Thoracic aorta (tissue), 2 donors: ENCODE data around the gene KBTBD4. TPM values are rescaled to one million over a fixed set of nuclear protein-coding genes. Genes with fewer than 3 reads are reported as not detected.
"Not testable (repeated sequence)": the region's sequence is repeated elsewhere in the genome, so short reads cannot be mapped to it uniquely, and the experiment has no call there.

Source experiments
- ATAC-seq: fragments of 150-250 bp; one replicate; pipeline ENCODE4 v1.8.0; 2017; ENCODE audit warnings: low read depth; ENCODE audit not compliant: insufficient number of reproducible peaks, low FRiP score
- DNase-seq: peaks from one replicate; pipeline ENCODE4 v3.0.0-alpha.2; 2020; ENCODE audit warnings: low spot score
- H3K27ac ChIP-seq, 2 donors: fragments of 200-600 bp; sonication (generic); 1 replicate in 1 of 2; 2 replicates in 1 of 2; pipeline ENCODE4 v1.5.1; 2016; ENCODE audit warnings: mild to moderate bottlenecking in 2 of 2, moderate library complexity in 2 of 2
- H3K27me3 ChIP-seq: fragments of 200-600 bp; sonication (generic); replicated peaks from 2 replicates; pipeline ENCODE4 v1.6.0; 2016; ENCODE audit warnings: mild to moderate bottlenecking; ENCODE audit not compliant: insufficient read depth
- H3K36me3 ChIP-seq: fragments of 200-600 bp; sonication (generic); one replicate; pipeline ENCODE4 v1.5.1; 2016
- H3K4me1 ChIP-seq, 2 donors: fragments of 200-600 bp; sonication (generic); 1 replicate in 1 of 2; 2 replicates in 1 of 2; pipeline versions ENCODE4 v1.5.1 to v1.6.0; 2016; ENCODE audit warnings: low read depth in 2 of 2, mild to moderate bottlenecking in 1 of 2; ENCODE audit not compliant: control insufficient read depth in 1 of 2
- H3K4me3 ChIP-seq: fragments of 200-600 bp; sonication (generic); 2 replicates; pipeline ENCODE4 v1.5.1; 2016; ENCODE audit warnings: mild to moderate bottlenecking
- H3K9me3 ChIP-seq: fragments of 200-600 bp; sonication (generic); 2 replicates; pipeline ENCODE4 v1.5.1; 2016
- CTCF ChIP-seq: fragments of 200-600 bp; sonication (generic); IDR thresholded peaks from one replicate; pipeline ENCODE4 v1.5.1; 2019; ENCODE audit warnings: antibody characterized with exemption
- total RNA-seq, 2 donors: library from RNA; depleted of rRNA; stranded (reverse); fragments of >200 nt; gene quantifications; one replicate each; pipeline versions ENCODE4 v1.1.0 to v1.2.3, GENCODE V29; 2016

The KBTBD4 gene
- total RNA-seq, 2 donors from 2014 or later = 14.9 to 19.1 TPM

DNA sequence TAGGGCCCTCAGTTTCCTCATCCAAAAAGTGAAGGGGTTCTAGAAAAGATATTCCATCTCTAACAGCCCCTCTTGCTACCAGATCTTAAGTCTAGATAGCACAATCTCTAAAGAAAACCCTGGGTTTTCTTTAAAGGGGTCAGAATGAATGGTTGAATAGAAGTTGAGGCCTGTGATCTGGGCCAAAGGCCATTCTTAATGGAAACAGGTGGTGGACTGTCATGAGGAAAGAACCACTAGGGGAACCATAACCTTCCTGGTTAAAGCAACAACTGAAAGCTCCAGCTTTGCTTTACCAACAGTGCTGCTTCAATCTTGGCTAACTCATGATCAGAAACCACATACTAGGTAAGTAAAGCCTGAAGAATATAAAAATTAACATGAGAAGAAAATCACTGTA lies 27.7 kb downstream of the KBTBD4 start:
- ATAC-seq = no peak
- no peak for TF ChIP-seq CTCF

GRCh38 chr11:47550288-47551047 lies 28.3 kb downstream of the KBTBD4 start:
- H3K4me3 ChIP-seq = peak overlapping the region; percentile 85
- no peak for TF ChIP-seq CTCF
- no peak overlapping the region for H3K27ac ChIP-seq
- H3K36me3 ChIP-seq = no peaks in the 10 kb centered on the region
- H3K9me3 ChIP-seq = no peaks in the 10 kb centered on the region
- ATAC-seq (no peak), DNase-seq (no peak)
- peaks cover 25 to 49% of the 10 kb centered on the region in 2 donors for H3K4me1 ChIP-seq
- no peaks in the 10 kb centered on the region for H3K27me3 ChIP-seq

More for the DNA sequence above, 27.7 kb downstream of the KBTBD4 start:
- peaks cover 25 to 49% of the 10 kb centered on the region in 2 donors for H3K4me1 ChIP-seq
- no peaks in the 10 kb centered on the region for H3K36me3 ChIP-seq
- no peaks in the 10 kb centered on the region for H3K9me3 ChIP-seq
- peak overlapping the region; percentile 85 for H3K4me3 ChIP-seq
- H3K27ac ChIP-seq = no peak overlapping the region
- no peaks in the 10 kb centered on the region for H3K27me3 ChIP-seq
- DNase-seq = no peak

DNA sequence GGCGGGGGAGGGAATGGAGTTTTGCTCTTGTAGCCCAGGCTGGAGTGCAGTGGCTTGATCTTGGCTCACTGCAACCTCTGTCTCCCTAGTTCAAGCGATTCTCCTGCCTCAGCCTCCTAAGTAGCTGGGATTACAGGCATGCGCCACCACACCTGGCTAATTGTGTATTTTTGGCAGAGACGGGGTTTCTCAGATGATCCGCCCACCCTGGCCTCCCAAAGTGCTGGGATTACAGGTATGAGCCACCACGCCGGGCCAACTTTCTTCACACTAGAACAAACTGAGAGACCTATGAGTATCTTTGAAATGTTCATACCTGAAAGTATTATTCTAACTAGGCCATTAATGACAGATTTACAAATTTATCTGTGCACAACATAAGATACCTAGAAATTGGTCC lies 32.5 kb downstream of the KBTBD4 start:
- not testable (repeated sequence) for H3K27me3 ChIP-seq, DNase-seq, H3K4me3 ChIP-seq, H3K36me3 ChIP-seq, H3K9me3 ChIP-seq, ATAC-seq, H3K27ac ChIP-seq
- peaks cover 25 to 40% of the 10 kb centered on the region in 2 donors for H3K4me1 ChIP-seq

GRCh38 chr11:47545298-47545697 lies 33.5 kb downstream of the KBTBD4 start:
- H3K4me3 ChIP-seq = no peak overlapping the region
- H3K9me3 ChIP-seq = no peaks in the 10 kb centered on the region
- DNase-seq (no peak), ATAC-seq (no peak)
- no peak for TF ChIP-seq CTCF
- H3K36me3 ChIP-seq = no peaks in the 10 kb centered on the region
- no peaks in the 10 kb centered on the region for H3K27me3 ChIP-seq
- no peak overlapping the region for H3K27ac ChIP-seq
- peaks cover 15 to 38% of the 10 kb centered on the region in 2 donors for H3K4me1 ChIP-seq

DNA sequence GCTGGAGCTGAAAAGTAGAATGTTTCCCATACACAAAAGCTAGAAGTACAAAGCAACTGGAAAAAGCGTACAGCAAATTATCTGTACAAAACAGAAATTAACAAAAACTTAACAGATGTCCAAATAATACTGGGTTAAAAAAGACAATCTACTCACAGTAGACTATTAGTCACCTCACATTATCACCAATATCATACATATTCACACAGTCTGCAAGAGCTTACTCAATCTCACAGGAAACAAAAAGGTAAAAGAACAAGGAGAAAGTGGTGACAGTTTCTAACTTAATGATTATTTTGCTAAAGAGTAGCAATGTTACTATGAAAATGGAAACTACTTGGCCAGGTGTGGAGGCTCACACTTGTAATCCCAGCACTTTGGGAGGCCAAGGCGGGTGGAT lies 37.7 kb downstream of the KBTBD4 start:
- Histone ChIP-seq H3K4me3 (no peak overlapping the region), H3K36me3 (no peaks in the 10 kb centered on the region), H3K9me3 (no peaks in the 10 kb centered on the region), H3K4me1 (peaks cover 26 to 40% of the 10 kb centered on the region in 2 donors), H3K27ac (no peak overlapping the region), H3K27me3 (no peaks in the 10 kb centered on the region)
- no peak for TF ChIP-seq CTCF
- ATAC-seq (no peak), DNase-seq (no peak)

- Histone ChIP-seq H3K36me3 (no peaks in the 10 kb centered on the region), H3K4me3 (no peak overlapping the region), H3K9me3 (no peaks in the 10 kb centered on the region), H3K27me3 (no peaks in the 10 kb centered on the region), H3K27ac (no peak overlapping the region), H3K4me1 (peaks cover 30 to 54% of the 10 kb centered on the region in 2 donors)
- no peak for ATAC-seq
- no peak for TF ChIP-seq CTCF
- DNase-seq = no peak
Measured at GRCh38 chr11:47539681-47540039, 39.1 kb downstream of the KBTBD4 start.
